HG03175 (cell line): Measurements from ENCODE around the gene CASP9.
A peak's percentile ranks its signal among the peaks of the same experiment; 100 is the strongest.
"Not testable (repeated sequence)": the region's sequence is repeated elsewhere in the genome, so short reads cannot be mapped to it uniquely, and the experiment has no call there.

Source experiments
- ATAC-seq: cut with Tn5 transposase; IDR thresholded peaks from one replicate; pipeline ENCODE4 v1.9.1; 2021; ENCODE audit warnings: mild to moderate bottlenecking, moderate library complexity; ENCODE audit not compliant: unreplicated experiment

CASP9 gene

GRCh38 chr1:15526021-15526489 is 2.0 kb upstream of the CASP9 start:
- ATAC-seq, result no peak

GRCh38 chr1:15525050-15526020 is 1.3 kb upstream of the CASP9 start:
- peak; percentile 40 for ATAC-seq

- ATAC-seq, result peak; percentile 47
Observed at GRCh38 chr1:15524283-15525049, 451 bp upstream of the CASP9 start.

GRCh38 chr1:15523104-15524020 is 653 bp downstream of the CASP9 start:
- no peak for ATAC-seq

- no peak for ATAC-seq
Observed at GRCh38 chr1:15522551-15522950, 1.5 kb downstream of the CASP9 start.

GRCh38 chr1:15521206-15521906 is 2.7 kb downstream of the CASP9 start:
- ATAC-seq, result not testable (repeated sequence)

GRCh38 chr1:15519625-15520024 is 4.4 kb downstream of the CASP9 start:
- ATAC-seq, result no peak

GRCh38 chr1:15515022-15515663 is 8.9 kb downstream of the CASP9 start:
- ATAC-seq, result peak; percentile 64

GRCh38 chr1:15514557-15514956 is 9.5 kb downstream of the CASP9 start:
- not testable (repeated sequence) for ATAC-seq

GRCh38 chr1:15513919-15514318 is 10.1 kb downstream of the CASP9 start:
- no peak for ATAC-seq

GRCh38 chr1:15513192-15513591 is 10.8 kb downstream of the CASP9 start:
- ATAC-seq, result no peak

GRCh38 chr1:15510611-15511405 is 13.2 kb downstream of the CASP9 start:
- no peak for ATAC-seq

GRCh38 chr1:15509586-15509985 is 14.4 kb downstream of the CASP9 start:
- ATAC-seq, result no peak

- ATAC-seq, result no peak
Observed at GRCh38 chr1:15508700-15509487, 15.1 kb downstream of the CASP9 start.

- ATAC-seq, result no peak
Observed at GRCh38 chr1:15507278-15507677, 16.7 kb downstream of the CASP9 start.

GRCh38 chr1:15506831-15507230 is 17.2 kb downstream of the CASP9 start:
- no peak for ATAC-seq

- ATAC-seq, result no peak
Observed at GRCh38 chr1:15504436-15504835, 19.6 kb downstream of the CASP9 start.
